Measurements from ENCODE around the gene KCNK18.
A peak's percentile ranks its signal among the peaks of the same experiment; 100 is the strongest.
"Not testable (repeated sequence)": the region's sequence is repeated elsewhere in the genome, so short reads cannot be mapped to it uniquely, and the experiment has no call there.

KCNK18 gene

GRCh38 chr10:117170244-117170643 lies 27.0 kb upstream of the KCNK18 start:
- DNase-seq (ENCODE audit: low read depth, low spot score) = no peak

- DNase-seq (ENCODE audit: low read depth, low spot score) = peak; percentile 77
These were observed 22.7 kb upstream of the KCNK18 start for GRCh38 chr10:117174439-117175214.

- no peak for DNase-seq (ENCODE audit: low read depth, low spot score)
These were observed 21.9 kb upstream of the KCNK18 start for GRCh38 chr10:117175215-117175900.

GRCh38 chr10:117175901-117176534 lies 21.3 kb upstream of the KCNK18 start:
- peak; percentile 61 for DNase-seq (ENCODE audit: low read depth, low spot score)

- no peak for DNase-seq (ENCODE audit: low read depth, low spot score)
These were observed 19.1 kb upstream of the KCNK18 start for GRCh38 chr10:117178190-117178589.

GRCh38 chr10:117184296-117184695 lies 13.0 kb upstream of the KCNK18 start:
- DNase-seq (ENCODE audit: low read depth, low spot score) = no peak

GRCh38 chr10:117184821-117185220 lies 12.5 kb upstream of the KCNK18 start:
- DNase-seq (ENCODE audit: low read depth, low spot score) = no peak

- not testable (repeated sequence) for DNase-seq (ENCODE audit: low read depth, low spot score)
These were observed 11.5 kb upstream of the KCNK18 start for GRCh38 chr10:117185817-117186216.

GRCh38 chr10:117186832-117187615 lies 10.3 kb upstream of the KCNK18 start:
- no peak for DNase-seq (ENCODE audit: low read depth, low spot score)

- DNase-seq (ENCODE audit: low read depth, low spot score) = no peak
These were observed 8.9 kb upstream of the KCNK18 start for GRCh38 chr10:117188371-117188770.

- no peak for DNase-seq (ENCODE audit: low read depth, low spot score)
These were observed 7.7 kb upstream of the KCNK18 start for GRCh38 chr10:117189557-117189956.

- DNase-seq (ENCODE audit: low read depth, low spot score) = no peak
These were observed 799 bp downstream of the KCNK18 start for GRCh38 chr10:117198088-117198487.

GRCh38 chr10:117201826-117202225 lies 4.5 kb downstream of the KCNK18 start:
- DNase-seq (ENCODE audit: low read depth, low spot score) = no peak

- no peak for DNase-seq (ENCODE audit: low read depth, low spot score)
These were observed 7.0 kb downstream of the KCNK18 start for GRCh38 chr10:117204316-117204715.

- DNase-seq (ENCODE audit: low read depth, low spot score) = no peak
These were observed 14.9 kb downstream of the KCNK18 start for GRCh38 chr10:117212176-117212575.

GRCh38 chr10:117214401-117214800 lies 17.1 kb downstream of the KCNK18 start:
- no peak for DNase-seq (ENCODE audit: low read depth, low spot score)

GRCh38 chr10:117215079-117215478 lies 17.8 kb downstream of the KCNK18 start:
- DNase-seq (ENCODE audit: low read depth, low spot score) = no peak

GRCh38 chr10:117216028-117216427 lies 18.7 kb downstream of the KCNK18 start:
- DNase-seq (ENCODE audit: low read depth, low spot score) = no peak

GRCh38 chr10:117216611-117217195 lies 19.4 kb downstream of the KCNK18 start:
- peak; percentile 35 for DNase-seq (ENCODE audit: low read depth, low spot score)

- DNase-seq (ENCODE audit: low read depth, low spot score) = no peak
These were observed 20.0 kb downstream of the KCNK18 start for GRCh38 chr10:117217196-117217761.

GRCh38 chr10:117218654-117219053 lies 21.4 kb downstream of the KCNK18 start:
- no peak for DNase-seq (ENCODE audit: low read depth, low spot score)
